ENCODE measurements around the gene AGA. TPM values are rescaled to one million over a fixed set of nuclear protein-coding genes. Genes with fewer than 3 reads are reported as not detected.

The AGA gene
- total and polyA plus RNA-seq, 2 of the 13 experiments (the other 11 are each of a cell fraction or from before 2014, with no cell fraction given), result 21.9 to 22.3 TPM

GRCh38 chr4:177391953-177392352 is 50.3 kb downstream of the AGA start (continued):
- TF ChIP-seq, protein P1, sequence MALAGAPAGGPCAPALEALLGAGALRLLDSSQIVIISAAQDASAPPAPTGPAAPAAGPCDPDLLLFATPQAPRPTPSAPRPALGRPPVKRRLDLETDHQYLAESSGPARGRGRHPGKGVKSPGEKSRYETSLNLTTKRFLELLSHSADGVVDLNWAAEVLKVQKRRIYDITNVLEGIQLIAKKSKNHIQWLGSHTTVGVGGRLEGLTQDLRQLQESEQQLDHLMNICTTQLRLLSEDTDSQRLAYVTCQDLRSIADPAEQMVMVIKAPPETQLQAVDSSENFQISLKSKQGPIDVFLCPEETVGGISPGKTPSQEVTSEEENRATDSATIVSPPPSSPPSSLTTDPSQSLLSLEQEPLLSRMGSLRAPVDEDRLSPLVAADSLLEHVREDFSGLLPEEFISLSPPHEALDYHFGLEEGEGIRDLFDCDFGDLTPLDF (CRISPR knock-in tag; IDR thresholded peaks at IDR 0.05), result no peak
- TF ChIP-seq ZNF772 (CRISPR knock-in tag; IDR thresholded peaks at IDR 0.05) (no peak), JUND (CRISPR knock-in tag; IDR thresholded peaks at IDR 0.05) (no peak), ZNF564 (CRISPR knock-in tag; IDR thresholded peaks at IDR 0.05) (no peak), SMARCC2 (IDR thresholded peaks at IDR 0.05) (no peak), ZNF205 (CRISPR knock-in tag; IDR thresholded peaks at IDR 0.05) (no peak), ZNF12 (CRISPR knock-in tag; IDR thresholded peaks at IDR 0.05) (peak; percentile 98), STAT5B (CRISPR knock-in tag; IDR thresholded peaks at IDR 0.05) (no peak), ZSCAN20 (CRISPR knock-in tag; IDR thresholded peaks at IDR 0.05; ENCODE audit: borderline replicate concordance) (no peak), TMF1 (CRISPR knock-in tag; IDR thresholded peaks at IDR 0.05; ENCODE audit: low read depth) (no peak), SIN3B (IDR thresholded peaks at IDR 0.05; ENCODE audit: low read length) (no peak), SP5 (CRISPR knock-in tag; IDR thresholded peaks at IDR 0.05; ENCODE audit: borderline replicate concordance, low read depth) (no peak), ZNF10 (CRISPR knock-in tag; IDR thresholded peaks at IDR 0.05; ENCODE audit: borderline replicate concordance, low read depth) (no peak), SATB2 (CRISPR knock-in tag; IDR thresholded peaks at IDR 0.05) (no peak), ZNF264 (CRISPR knock-in tag; IDR thresholded peaks at IDR 0.05) (peak; percentile 91), ZNF629 (CRISPR knock-in tag; conservative IDR thresholded peaks at IDR 0.05) (no peak), ZFAT (CRISPR knock-in tag; conservative IDR thresholded peaks at IDR 0.05) (no peak), HNRNPUL1 (IDR thresholded peaks at IDR 0.05; ENCODE audit: low read depth, low read length) (no peak), SIN3A (IDR thresholded peaks at IDR 0.05; ENCODE audit: borderline replicate concordance, low read depth, low read length) (no peak), SRSF1 (optimal IDR thresholded peaks at IDR 0.05; ENCODE audit: low read depth, low read length) (no peak), NR2C2 (CRISPR knock-in tag; IDR thresholded peaks at IDR 0.05; ENCODE audit: borderline replicate concordance) (no peak), MEIS1 (CRISPR knock-in tag; IDR thresholded peaks at IDR 0.05; ENCODE audit: borderline replicate concordance) (no peak), POLR2AphosphoS2 (IDR thresholded peaks at IDR 0.05; ENCODE audit: low read depth, low read length) (no peak), ZNF251 (CRISPR knock-in tag; IDR thresholded peaks at IDR 0.05) (no peak)
- TF ChIP-seq, protein P2, sequence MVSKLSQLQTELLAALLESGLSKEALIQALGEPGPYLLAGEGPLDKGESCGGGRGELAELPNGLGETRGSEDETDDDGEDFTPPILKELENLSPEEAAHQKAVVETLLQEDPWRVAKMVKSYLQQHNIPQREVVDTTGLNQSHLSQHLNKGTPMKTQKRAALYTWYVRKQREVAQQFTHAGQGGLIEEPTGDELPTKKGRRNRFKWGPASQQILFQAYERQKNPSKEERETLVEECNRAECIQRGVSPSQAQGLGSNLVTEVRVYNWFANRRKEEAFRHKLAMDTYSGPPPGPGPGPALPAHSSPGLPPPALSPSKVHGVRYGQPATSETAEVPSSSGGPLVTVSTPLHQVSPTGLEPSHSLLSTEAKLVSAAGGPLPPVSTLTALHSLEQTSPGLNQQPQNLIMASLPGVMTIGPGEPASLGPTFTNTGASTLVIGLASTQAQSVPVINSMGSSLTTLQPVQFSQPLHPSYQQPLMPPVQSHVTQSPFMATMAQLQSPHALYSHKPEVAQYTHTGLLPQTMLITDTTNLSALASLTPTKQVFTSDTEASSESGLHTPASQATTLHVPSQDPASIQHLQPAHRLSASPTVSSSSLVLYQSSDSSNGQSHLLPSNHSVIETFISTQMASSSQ (IDR thresholded peaks at IDR 0.05; ENCODE audit: low read depth), result peak; percentile 15; the same call in 1 of the 2 replicates
- TF ChIP-seq, protein P2 (CRISPR knock-in tag; IDR thresholded peaks at IDR 0.05; ENCODE audit: borderline replicate concordance), result no peak
- TF ChIP-seq, protein P3, sequence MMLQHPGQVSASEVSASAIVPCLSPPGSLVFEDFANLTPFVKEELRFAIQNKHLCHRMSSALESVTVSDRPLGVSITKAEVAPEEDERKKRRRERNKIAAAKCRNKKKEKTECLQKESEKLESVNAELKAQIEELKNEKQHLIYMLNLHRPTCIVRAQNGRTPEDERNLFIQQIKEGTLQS (CRISPR knock-in tag; IDR thresholded peaks at IDR 0.05), result no peak
- TF ChIP-seq, protein P4, sequence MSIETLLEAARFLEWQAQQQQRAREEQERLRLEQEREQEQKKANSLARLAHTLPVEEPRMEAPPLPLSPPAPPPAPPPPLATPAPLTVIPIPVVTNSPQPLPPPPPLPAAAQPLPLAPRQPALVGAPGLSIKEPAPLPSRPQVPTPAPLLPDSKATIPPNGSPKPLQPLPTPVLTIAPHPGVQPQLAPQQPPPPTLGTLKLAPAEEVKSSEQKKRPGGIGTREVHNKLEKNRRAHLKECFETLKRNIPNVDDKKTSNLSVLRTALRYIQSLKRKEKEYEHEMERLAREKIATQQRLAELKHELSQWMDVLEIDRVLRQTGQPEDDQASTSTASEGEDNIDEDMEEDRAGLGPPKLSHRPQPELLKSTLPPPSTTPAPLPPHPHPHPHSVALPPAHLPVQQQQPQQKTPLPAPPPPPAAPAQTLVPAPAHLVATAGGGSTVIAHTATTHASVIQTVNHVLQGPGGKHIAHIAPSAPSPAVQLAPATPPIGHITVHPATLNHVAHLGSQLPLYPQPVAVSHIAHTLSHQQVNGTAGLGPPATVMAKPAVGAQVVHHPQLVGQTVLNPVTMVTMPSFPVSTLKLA (IDR thresholded peaks at IDR 0.05), result peak; percentile 4; the same call in 1 of the 2 replicates

Data from HepG2 (cell line).